Measurements from ENCODE around the gene LGALS13.

Gene LGALS13, protein sequence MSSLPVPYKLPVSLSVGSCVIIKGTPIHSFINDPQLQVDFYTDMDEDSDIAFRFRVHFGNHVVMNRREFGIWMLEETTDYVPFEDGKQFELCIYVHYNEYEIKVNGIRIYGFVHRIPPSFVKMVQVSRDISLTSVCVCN

GRCh38 chr19:39602224-39602623 lies at the start of gene LGALS13:
Gene LGALS13 (plus strand): TSS chr19:39602524. CDS start chr19:39602569, 45 bp downstream.
- DNase-seq, result no peak

GRCh38 chr19:39553082-39553652 lies 49.2 kb upstream of the LGALS13 start:
- DNase-seq, result no peak

GRCh38 chr19:39554701-39555311 lies 47.5 kb upstream of the LGALS13 start:
- no peak for DNase-seq

- DNase-seq, result no peak
Measured at GRCh38 chr19:39555883-39556282, 46.4 kb upstream of the LGALS13 start.

- no peak for DNase-seq
Measured at GRCh38 chr19:39557811-39558623, 44.3 kb upstream of the LGALS13 start.

- no peak for DNase-seq
Measured at GRCh38 chr19:39558624-39559117, 43.7 kb upstream of the LGALS13 start.

GRCh38 chr19:39563408-39563807 lies 38.9 kb upstream of the LGALS13 start:
- no peak for DNase-seq

- no peak for DNase-seq
Measured at GRCh38 chr19:39566064-39566463, 36.3 kb upstream of the LGALS13 start.

- no peak for DNase-seq
Measured at GRCh38 chr19:39568604-39569003, 33.7 kb upstream of the LGALS13 start.

GRCh38 chr19:39582442-39582841 lies 19.9 kb upstream of the LGALS13 start:
- no peak for DNase-seq

DNA sequence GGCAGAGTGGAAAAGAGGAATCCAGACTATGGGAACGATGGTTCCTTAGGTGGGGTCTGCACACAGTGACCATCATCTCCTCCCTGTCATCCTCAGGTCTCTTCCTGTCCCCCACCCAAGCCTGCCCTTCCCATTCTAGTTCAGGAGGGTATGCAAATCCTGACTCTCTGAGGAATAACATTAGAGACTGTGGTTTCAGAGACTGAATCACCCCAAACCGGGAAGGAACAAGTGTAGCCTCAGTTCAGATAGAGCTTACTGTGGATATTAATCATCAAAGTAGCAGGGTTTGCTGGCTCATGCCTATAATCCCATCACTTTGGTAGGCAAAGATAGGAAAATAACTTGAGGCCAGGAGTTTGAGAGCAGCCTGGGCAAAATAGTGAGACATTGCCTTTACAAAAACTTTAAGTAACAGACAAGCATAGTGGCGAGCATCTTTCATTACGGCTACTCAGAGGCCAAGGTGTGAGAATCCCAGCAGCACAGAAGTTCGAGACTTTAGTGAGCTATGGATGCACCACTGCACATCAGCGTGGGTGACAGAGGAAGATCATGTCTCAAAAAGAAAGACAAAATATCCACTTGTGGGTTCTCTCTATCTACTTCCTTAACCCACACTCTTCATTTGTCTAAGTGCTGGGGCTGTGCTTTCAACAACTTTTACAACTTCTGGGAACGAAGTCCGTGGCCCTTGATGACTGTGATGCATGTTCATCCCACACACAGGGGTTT lies 19.3 kb upstream of the LGALS13 start:
- no peak for DNase-seq

- DNase-seq, result no peak
Measured at GRCh38 chr19:39587496-39587895, 14.8 kb upstream of the LGALS13 start.

GRCh38 chr19:39588066-39588465 lies 14.3 kb upstream of the LGALS13 start:
- DNase-seq, result no peak

DNA sequence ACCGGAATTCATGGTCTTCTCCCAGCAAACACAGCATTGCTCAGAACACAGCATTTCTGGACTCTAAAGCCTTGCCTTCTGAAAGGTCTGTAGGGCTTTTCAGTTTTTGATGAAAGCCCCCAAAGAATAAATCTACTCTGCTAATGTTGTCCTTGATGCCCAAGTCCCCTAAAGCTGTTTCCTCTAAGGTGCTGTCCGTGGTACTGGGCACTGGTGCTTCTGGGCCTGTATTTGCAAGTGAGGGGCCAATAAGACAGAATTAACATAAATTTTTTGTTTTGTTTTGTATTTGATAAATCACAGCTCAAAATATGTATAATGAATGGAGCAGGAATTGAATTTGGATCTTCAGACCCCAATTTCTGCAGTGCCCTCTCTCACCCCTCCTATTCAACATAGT lies 12.1 kb upstream of the LGALS13 start:
- DNase-seq, result no peak

GRCh38 chr19:39592381-39592780 lies 9.9 kb upstream of the LGALS13 start:
- DNase-seq, result no peak

DNA sequence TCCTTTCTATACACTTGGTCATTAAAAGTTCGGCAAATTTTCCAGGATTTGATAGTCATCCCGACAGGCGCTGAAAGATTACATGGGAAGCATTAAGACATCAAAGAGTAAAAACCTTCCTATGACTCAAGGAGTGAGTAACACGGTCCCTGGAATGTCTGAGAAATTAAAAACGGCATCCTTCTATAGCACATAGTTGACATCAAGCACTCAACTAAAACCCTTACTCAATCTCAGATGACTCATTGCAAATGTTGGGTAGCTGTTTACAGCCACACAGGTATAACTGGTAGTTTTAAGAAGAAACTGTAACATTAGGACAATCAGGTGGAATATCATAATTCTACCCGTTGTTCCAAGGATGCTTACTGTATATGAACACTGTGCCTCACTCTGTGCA lies 6.4 kb upstream of the LGALS13 start:
- no peak for DNase-seq

- DNase-seq, result no peak
Measured at GRCh38 chr19:39596911-39597310, 5.4 kb upstream of the LGALS13 start.

DNA sequence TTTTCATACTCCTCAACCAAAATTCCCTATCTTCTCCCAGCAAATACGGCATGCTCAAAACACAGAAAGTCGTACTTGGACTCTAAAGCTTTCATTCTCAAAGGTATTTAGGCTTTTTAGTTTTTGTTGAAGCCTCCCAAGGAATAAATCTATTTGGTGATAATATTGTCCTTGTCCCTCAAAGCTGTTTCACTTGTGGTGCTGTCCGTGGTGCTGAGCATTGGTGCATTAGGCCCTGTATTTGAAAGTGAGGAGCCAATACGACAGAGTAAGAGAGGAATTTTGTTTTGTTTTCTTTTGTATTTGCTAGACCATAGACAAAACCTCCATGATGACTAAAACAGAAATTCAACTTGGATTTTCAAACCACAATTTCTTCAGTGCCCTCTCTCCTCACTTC lies 3.2 kb upstream of the LGALS13 start:
- DNase-seq, result no peak

- no peak for DNase-seq
Measured at GRCh38 chr19:39603825-39604224, 1.5 kb downstream of the LGALS13 start.

GRCh38 chr19:39607021-39607420 lies 4.7 kb downstream of the LGALS13 start:
- no peak for DNase-seq

DNA sequence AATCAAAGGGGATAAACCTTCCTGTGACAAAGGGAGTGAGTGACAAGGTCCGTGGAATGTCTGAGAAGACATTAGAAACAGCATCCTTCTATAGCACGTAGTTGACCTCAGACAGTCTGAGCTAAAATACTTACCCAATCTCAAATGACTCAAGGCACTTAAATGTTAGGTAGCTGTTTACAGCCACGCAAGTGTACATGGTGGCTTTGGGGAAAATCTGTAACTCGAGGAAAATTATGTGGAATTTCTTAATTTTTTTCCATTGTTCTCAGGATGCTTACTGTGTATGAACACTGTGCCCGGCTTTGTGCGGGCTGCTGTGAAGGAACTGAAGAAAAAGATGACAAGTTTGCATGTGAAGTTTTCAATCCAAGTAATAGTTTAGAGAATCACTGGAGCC lies 5.2 kb downstream of the LGALS13 start:
- no peak for DNase-seq

GRCh38 chr19:39613597-39613996 lies 11.3 kb downstream of the LGALS13 start:
- no peak for DNase-seq

DNA sequence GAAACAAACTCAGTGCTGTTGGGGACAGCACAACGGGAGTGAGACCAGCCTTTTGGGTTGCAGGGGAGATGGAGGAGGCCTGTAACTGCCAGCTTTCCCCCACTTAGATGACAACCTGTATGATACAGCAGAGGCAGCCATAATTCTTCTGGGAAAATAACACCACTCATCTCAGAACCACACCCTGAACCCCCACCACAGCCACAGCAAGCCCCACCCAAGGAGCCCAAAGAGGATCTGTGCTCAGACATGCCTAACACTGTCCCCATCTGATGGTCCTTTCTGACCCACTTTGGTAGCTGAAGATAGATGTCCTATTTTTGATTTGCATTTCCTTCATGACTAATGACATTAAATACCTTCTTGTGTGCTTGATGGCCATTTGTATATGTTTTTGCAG lies 15.4 kb downstream of the LGALS13 start:
- no peak for DNase-seq
